Keratinocyte (primary cell): ENCODE results near the gene SLC20A1. TPM values are rescaled to one million over a fixed set of nuclear protein-coding genes. Genes with fewer than 3 reads are reported as not detected.
A peak's percentile ranks its signal among the peaks of the same experiment; 100 is the strongest.

ENCODE experiments used
- DNase-seq: peaks from one replicate; pipeline ENCODE4 v3.0.0-alpha.2; 2011; ENCODE audit warnings: low read depth, missing footprints, low spot score
- FAIRE-seq: peaks from 2 replicates; lab custom pipeline; 2011; peaks lifted over from hg19 to GRCh38; lab: Jason Lieb, UNC
- H2AFZ ChIP-seq: 2 replicates; pipeline ENCODE4 v1.6.0; 2012; ENCODE audit warnings: low read length, control low read depth, inconsistent platforms; ENCODE audit not compliant: control insufficient read depth
- H3K27ac ChIP-seq: 2 replicates; pipeline ENCODE4 v1.5.1; 2011; ENCODE audit warnings: low read length; ENCODE audit not compliant: control insufficient read depth, insufficient read depth
- H3K27me3 ChIP-seq: 3 replicates; pipeline ENCODE4 v1.6.0; 2011; ENCODE audit warnings: low read length; ENCODE audit not compliant: control insufficient read depth, insufficient read depth; ENCODE audit errors: extremely low read depth
- H3K36me3 ChIP-seq, 2 experiments: 2 replicates in 1 of 2; 3 replicates in 1 of 2; pipeline ENCODE4 v1.5.1; 2011; ENCODE audit warnings: low read length in 2 of 2, mild to moderate bottlenecking in 1 of 2; ENCODE audit not compliant: control insufficient read depth in 2 of 2, insufficient read depth in 2 of 2; ENCODE audit errors: extremely low read depth in 1 of 2
- H3K4me1 ChIP-seq: 3 replicates; pipeline ENCODE4 v1.5.1; 2011; ENCODE audit warnings: low read length; ENCODE audit not compliant: control insufficient read depth, insufficient read depth; ENCODE audit errors: extremely low read depth
- H3K4me2 ChIP-seq: 3 replicates; pipeline ENCODE4 v1.6.0; 2011; ENCODE audit warnings: low read depth, low read length; ENCODE audit not compliant: control insufficient read depth, insufficient read depth; ENCODE audit errors: extremely low read depth
- H3K4me3 ChIP-seq, 3 experiments: fragments of 200-600 bp in 1 of 3; sonication (generic) in 1 of 3; 2 replicates in 2 of 3; 3 replicates in 1 of 3; pipeline ENCODE4 v1.5.1; 2011 to 2016; ENCODE audit warnings: low read length in 3 of 3, mild to moderate bottlenecking in 3 of 3, control low read depth in 2 of 3, inconsistent platforms in 1 of 3, low read depth in 1 of 3, mixed read lengths in 1 of 3, mixed run types in 1 of 3, moderate library complexity in 1 of 3; ENCODE audit not compliant: control insufficient read depth in 2 of 3, insufficient read depth in 2 of 3; ENCODE audit errors: extremely low read depth in 1 of 3
- H3K79me2 ChIP-seq: 2 replicates; pipeline ENCODE4 v1.6.0; 2012; ENCODE audit warnings: low read length; ENCODE audit not compliant: control insufficient read depth, insufficient read depth
- H3K9ac ChIP-seq: 3 replicates; pipeline ENCODE4 v1.6.0; 2011; ENCODE audit warnings: low read length; ENCODE audit not compliant: control insufficient read depth, insufficient read depth; ENCODE audit errors: extremely low read depth
- H3K9me1 ChIP-seq: 3 replicates; pipeline ENCODE4 v1.6.0; 2011; ENCODE audit warnings: low read length; ENCODE audit not compliant: control insufficient read depth, insufficient read depth; ENCODE audit errors: extremely low read depth
- H3K9me3 ChIP-seq: 2 replicates; pipeline ENCODE4 v1.5.1; 2012; ENCODE audit warnings: low read depth, low read length; ENCODE audit not compliant: control insufficient read depth
- H4K20me1 ChIP-seq: 3 replicates; pipeline ENCODE4 v1.6.0; 2011; ENCODE audit warnings: low read length; ENCODE audit not compliant: control insufficient read depth, insufficient read depth; ENCODE audit errors: extremely low read depth
- CTCF ChIP-seq, 3 experiments: IDR thresholded peaks in 1 of 3; conservative IDR thresholded peaks in 1 of 3; optimal IDR thresholded peaks in 1 of 3; 2 replicates in 2 of 3; 3 replicates in 1 of 3; pipeline versions ENCODE3 to v1.5.1; 2011; ENCODE audit warnings: low read length in 3 of 3, mild to moderate bottlenecking in 3 of 3, moderate library complexity in 2 of 3, control low read depth in 1 of 3, inconsistent platforms in 1 of 3; ENCODE audit not compliant: insufficient read depth in 2 of 3; ENCODE audit errors: extremely low read depth in 1 of 3
- EZH2 ChIP-seq: IDR thresholded peaks from one replicate; pipeline ENCODE4 v1.6.1; 2012; ENCODE audit warnings: inconsistent platforms, mild to moderate bottlenecking, low read length, moderate library complexity
- dilution Hi-C: fragments of 300-500 bp; cut with MboI; formaldehyde crosslinking; loops from one replicate; pipeline ENCODE4 v1.7.0; 2020; ENCODE audit warnings: low sequenced_read_pairs; ENCODE audit not compliant: extremely low pct_ligation_motif_present
- polyA plus RNA-seq, 5 experiments: library from polyadenylated mRNA; depleted of rRNA in 3 of 5; stranded (reverse) in 3 of 5; stranded (forward) in 1 of 5; unstranded in 1 of 5; fragments of >200 nt; gene quantifications; 1 replicate in 1 of 5; 2 replicates in 3 of 5; 3 replicates in 1 of 5; pipeline versions ENCODE4 v1.2.1 to v1.2.3, GENCODE V29; 2011 to 2012; ENCODE audit warnings: missing spikeins in 2 of 5, low read depth in 1 of 5, low replicate concordance in 1 of 5

Gene SLC20A1
- polyA plus RNA-seq, 1 donor (not counting 4 experiments of a cell fraction or from before 2014, with no cell fraction given): 265 TPM

DNA sequence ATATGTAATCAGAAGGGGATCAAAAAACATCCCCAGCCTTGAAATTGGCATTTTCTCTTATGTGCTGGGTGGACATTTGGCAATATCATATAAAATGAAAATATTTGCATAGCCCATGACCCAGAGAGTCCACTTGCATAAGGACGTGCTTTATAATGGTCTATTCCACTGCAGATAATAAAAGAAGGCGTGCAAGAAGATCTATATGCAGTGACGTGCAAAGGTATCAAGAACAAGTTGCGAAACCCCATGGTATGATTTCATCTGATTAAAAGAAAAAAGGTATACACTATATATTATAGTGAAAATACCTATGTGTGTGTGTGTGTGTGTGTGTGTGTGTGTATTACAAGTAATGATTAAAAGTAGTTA lies 8.5 kb upstream of the SLC20A1 start:
- H3K79me2 ChIP-seq: no peaks in the 10 kb centered on the region
- TF ChIP-seq CTCF (optimal IDR thresholded peaks at IDR 0.05 in 1 of 3, IDR thresholded peaks at IDR 0.05 in 1 of 3, conservative IDR thresholded peaks at IDR 0.05 in 1 of 3; ENCODE audit: extremely low read depth in 1 of 3, insufficient read depth in 2 of 3, low read length in 3 of 3) (no peak), EZH2 (no peak)
- peaks cover 21% of the 10 kb centered on the region for H3K4me1 ChIP-seq
- dilution Hi-C loops: no loop called here
- H2AFZ ChIP-seq: no peak overlapping the region
- no peaks in the 10 kb centered on the region for H3K9me1 ChIP-seq
- no peak overlapping the region for H3K9ac ChIP-seq
- H3K27ac ChIP-seq: no peak overlapping the region
- H3K36me3 ChIP-seq: no peaks in the 10 kb centered on the region
- H3K9me3 ChIP-seq: no peaks in the 10 kb centered on the region
- no peak overlapping the region for H3K4me3 ChIP-seq
- no peaks in the 10 kb centered on the region for H3K27me3 ChIP-seq
- H3K4me2 ChIP-seq: no peak overlapping the region
- no peaks in the 10 kb centered on the region for H4K20me1 ChIP-seq
- FAIRE-seq: no peak
- no peak for DNase-seq

DNA sequence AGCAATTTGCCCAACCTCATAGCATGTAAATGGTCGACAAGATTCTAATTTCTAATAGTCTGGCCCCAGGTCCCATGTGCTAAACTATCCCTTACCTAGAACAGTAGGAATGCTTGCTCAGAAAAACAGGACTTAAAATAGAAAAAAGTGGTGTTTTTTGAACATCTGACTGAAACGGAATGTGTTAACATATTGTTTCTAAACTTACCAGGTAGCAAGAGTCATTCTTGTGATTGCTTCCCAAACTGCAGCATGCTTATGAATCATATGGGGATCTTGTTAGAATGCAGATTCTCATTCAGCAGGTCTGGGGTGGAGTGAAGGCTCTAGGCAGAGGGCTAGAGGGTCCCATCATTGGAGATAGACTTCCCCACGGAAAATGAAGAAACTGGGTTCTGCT lies 5.8 kb upstream of the SLC20A1 start:
- dilution Hi-C loops: no loop called here
- FAIRE-seq (no peak), DNase-seq (no peak)
- Histone ChIP-seq H3K4me3 (no peak overlapping the region), H4K20me1 (no peaks in the 10 kb centered on the region), H3K79me2 (no peaks in the 10 kb centered on the region), H3K9ac (no peak overlapping the region), H3K4me1 (peaks cover 34% of the 10 kb centered on the region), H3K9me1 (no peaks in the 10 kb centered on the region), H3K27ac (no peak overlapping the region), H3K4me2 (peak overlapping the region; percentile 42), H2AFZ (no peak overlapping the region), H3K36me3 (no peaks in the 10 kb centered on the region), H3K27me3 (no peaks in the 10 kb centered on the region), H3K9me3 (no peaks in the 10 kb centered on the region)
- TF ChIP-seq EZH2 (no peak), CTCF (optimal IDR thresholded peaks at IDR 0.05 in 1 of 3, IDR thresholded peaks at IDR 0.05 in 1 of 3, conservative IDR thresholded peaks at IDR 0.05 in 1 of 3; ENCODE audit: extremely low read depth in 1 of 3, insufficient read depth in 2 of 3, low read length in 3 of 3) (no peak)
